MM.1S (cell line): ENCODE data around the gene ZNF823.
"Not testable (repeated sequence)": the region's sequence is repeated elsewhere in the genome, so short reads cannot be mapped to it uniquely, and the experiment has no call there.

ENCODE experiments used
- EZH2 ChIP-seq: fragments of 300-600 bp; sonication (generic); optimal IDR thresholded peaks from 2 replicates; pipeline ENCODE3; 2017; ENCODE audit warnings: low read depth, mild to moderate bottlenecking, antibody characterized with exemption, low read length, mixed read lengths
- EZH2phosphoT487 ChIP-seq: fragments of 300-600 bp; sonication (generic); IDR thresholded peaks from 2 replicates; pipeline ENCODE4 v1.6.1; 2018; ENCODE audit warnings: antibody characterized with exemption, low read length
- TF ChIP-seq, protein P1 (sequence below): fragments of 300-600 bp; sonication (generic); IDR thresholded peaks from 2 replicates; pipeline ENCODE4 v1.5.1; 2016; ENCODE audit warnings: antibody characterized with exemption, low read length, mixed read lengths

DNA sequence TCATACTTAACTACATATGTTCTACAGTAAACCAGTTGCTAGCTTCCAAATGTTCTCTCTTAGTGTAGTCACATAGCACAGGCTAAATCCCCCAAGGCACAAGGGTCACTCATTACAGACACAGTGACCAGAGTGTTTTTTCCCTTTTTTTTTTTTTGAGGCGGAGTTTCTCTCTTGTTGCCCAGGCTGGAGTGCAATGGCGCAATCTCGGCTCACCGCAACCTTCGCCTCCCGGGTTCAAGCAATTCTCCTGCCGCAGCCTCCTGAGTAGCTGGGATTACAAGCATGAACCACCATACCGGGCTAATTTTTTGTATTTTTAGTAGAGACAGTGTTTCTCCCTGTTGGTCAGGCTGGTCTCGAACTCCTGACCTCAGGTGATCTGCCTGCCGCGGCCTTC lies 37.9 kb upstream of the ZNF823 start:
- TF ChIP-seq, protein P1, sequence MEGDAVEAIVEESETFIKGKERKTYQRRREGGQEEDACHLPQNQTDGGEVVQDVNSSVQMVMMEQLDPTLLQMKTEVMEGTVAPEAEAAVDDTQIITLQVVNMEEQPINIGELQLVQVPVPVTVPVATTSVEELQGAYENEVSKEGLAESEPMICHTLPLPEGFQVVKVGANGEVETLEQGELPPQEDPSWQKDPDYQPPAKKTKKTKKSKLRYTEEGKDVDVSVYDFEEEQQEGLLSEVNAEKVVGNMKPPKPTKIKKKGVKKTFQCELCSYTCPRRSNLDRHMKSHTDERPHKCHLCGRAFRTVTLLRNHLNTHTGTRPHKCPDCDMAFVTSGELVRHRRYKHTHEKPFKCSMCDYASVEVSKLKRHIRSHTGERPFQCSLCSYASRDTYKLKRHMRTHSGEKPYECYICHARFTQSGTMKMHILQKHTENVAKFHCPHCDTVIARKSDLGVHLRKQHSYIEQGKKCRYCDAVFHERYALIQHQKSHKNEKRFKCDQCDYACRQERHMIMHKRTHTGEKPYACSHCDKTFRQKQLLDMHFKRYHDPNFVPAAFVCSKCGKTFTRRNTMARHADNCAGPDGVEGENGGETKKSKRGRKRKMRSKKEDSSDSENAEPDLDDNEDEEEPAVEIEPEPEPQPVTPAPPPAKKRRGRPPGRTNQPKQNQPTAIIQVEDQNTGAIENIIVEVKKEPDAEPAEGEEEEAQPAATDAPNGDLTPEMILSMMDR, result not testable (repeated sequence)
- not testable (repeated sequence) for TF ChIP-seq EZH2, EZH2phosphoT487
